NCI-H2029 treated with DMSO at 0.1 percent for 48 hours (cell line): Measurements from ENCODE around the gene NR3C2.

Experiments
- DNase-seq: peaks from one replicate; lab custom pipeline; 2025; lab: John Stamatoyannopoulos, UW

Gene NR3C2

GRCh38 chr4:148263802-148264201 lies 178.4 kb downstream of the NR3C2 start:
- no peak for DNase-seq

GRCh38 chr4:148263127-148263526 lies 179.1 kb downstream of the NR3C2 start:
- no peak for DNase-seq

- no peak for DNase-seq
These were observed 180.4 kb downstream of the NR3C2 start for GRCh38 chr4:148261848-148262247.

GRCh38 chr4:148259841-148260240 lies 182.4 kb downstream of the NR3C2 start:
- DNase-seq = no peak

- no peak for DNase-seq
These were observed 183.7 kb downstream of the NR3C2 start for GRCh38 chr4:148258535-148258934.

- no peak for DNase-seq
These were observed 186.9 kb downstream of the NR3C2 start for GRCh38 chr4:148255344-148255720.

GRCh38 chr4:148254621-148255343 lies 187.4 kb downstream of the NR3C2 start:
- DNase-seq = no peak

- no peak for DNase-seq
These were observed 188.4 kb downstream of the NR3C2 start for GRCh38 chr4:148253768-148254167.

- no peak for DNase-seq
These were observed 193.4 kb downstream of the NR3C2 start for GRCh38 chr4:148248824-148249223.

- DNase-seq = no peak
These were observed 197.2 kb downstream of the NR3C2 start for GRCh38 chr4:148245015-148245414.

GRCh38 chr4:148243837-148244236 lies 198.4 kb downstream of the NR3C2 start:
- DNase-seq = no peak

- DNase-seq = no peak
These were observed 202.0 kb downstream of the NR3C2 start for GRCh38 chr4:148240241-148240640.

- no peak for DNase-seq
These were observed 202.7 kb downstream of the NR3C2 start for GRCh38 chr4:148239494-148239985.

GRCh38 chr4:148238811-148239493 lies 203.3 kb downstream of the NR3C2 start:
- no peak for DNase-seq

- no peak for DNase-seq
These were observed 204.1 kb downstream of the NR3C2 start for GRCh38 chr4:148238086-148238485.

GRCh38 chr4:148235809-148236208 lies 206.4 kb downstream of the NR3C2 start:
- no peak for DNase-seq

GRCh38 chr4:148229798-148230197 lies 212.4 kb downstream of the NR3C2 start:
- DNase-seq = no peak

GRCh38 chr4:148229028-148229427 lies 213.2 kb downstream of the NR3C2 start:
- no peak for DNase-seq

- DNase-seq = no peak
These were observed 215.1 kb downstream of the NR3C2 start for GRCh38 chr4:148227147-148227546.

- DNase-seq = no peak
These were observed 215.9 kb downstream of the NR3C2 start for GRCh38 chr4:148226341-148226740.

GRCh38 chr4:148225639-148226038 lies 216.6 kb downstream of the NR3C2 start:
- no peak for DNase-seq

- DNase-seq = no peak
These were observed 217.7 kb downstream of the NR3C2 start for GRCh38 chr4:148224476-148224875.

GRCh38 chr4:148222991-148223660 lies 219.1 kb downstream of the NR3C2 start:
- no peak for DNase-seq
